Naive thymus-derived CD4-positive, alpha-beta T cell (primary cell): ENCODE data around the gene SETD5. TPM values are rescaled to one million over a fixed set of nuclear protein-coding genes. Genes with fewer than 3 reads are reported as not detected.
"Not testable (repeated sequence)": the region's sequence is repeated elsewhere in the genome, so short reads cannot be mapped to it uniquely, and the experiment has no call there.

Source experiments
- ATAC-seq: fragments of 150-1000 bp; cut with Tn5 transposase; 2 replicates; pipeline ENCODE4 v1.10.0; 2021; ENCODE audit warnings: mild to moderate bottlenecking, moderate library complexity
- CTCF ChIA-PET: fragments of 350-600 bp; sonication (Branson Sonifier 250); formaldehyde crosslinking; loops from one replicate; lab custom pipeline; 2021; ENCODE audit warnings: antibody characterized with exemption; lab: Charles Lee
- POLR2A ChIA-PET: fragments of 350-600 bp; sonication (Branson Sonifier 250); formaldehyde crosslinking; loops from one replicate; lab custom pipeline; 2021; ENCODE audit warnings: antibody characterized with exemption, inconsistent platforms; lab: Charles Lee
- DNase-seq, 9 donors: peaks; one replicate each; pipeline versions ENCODE4 v3.0.0 to v3.0.0-alpha.2; 2020 to 2022; ENCODE audit warnings: mixed read lengths in 1 of 9
- H3K27ac ChIP-seq: one replicate; pipeline ENCODE4 v1.7.0; 2013; ENCODE audit warnings: mild to moderate bottlenecking, low read depth, low read length, moderate library complexity
- H3K27me3 ChIP-seq, 2 donors: one replicate each; pipeline ENCODE4 v1.7.0; 2013; ENCODE audit warnings: low read length in 2 of 2, mild to moderate bottlenecking in 2 of 2, moderate library complexity in 2 of 2; ENCODE audit not compliant: control insufficient read depth in 2 of 2, insufficient read depth in 2 of 2
- H3K36me3 ChIP-seq, 3 experiments: 1 replicate in 2 of 3; 2 replicates in 1 of 3; pipeline ENCODE4 v1.7.0; 2013; ENCODE audit warnings: low read length in 3 of 3, mild to moderate bottlenecking in 3 of 3, moderate library complexity in 1 of 3; ENCODE audit not compliant: insufficient read depth in 3 of 3, control insufficient read depth in 2 of 3
- H3K4me1 ChIP-seq, 2 donors: one replicate each; pipeline ENCODE4 v1.7.0; 2013; ENCODE audit warnings: low read length in 2 of 2, mild to moderate bottlenecking in 2 of 2, moderate library complexity in 1 of 2; ENCODE audit not compliant: control insufficient read depth in 2 of 2, insufficient read depth in 2 of 2
- H3K4me3 ChIP-seq: 2 replicates; pipeline ENCODE4 v1.7.0; 2013; ENCODE audit warnings: mild to moderate bottlenecking, low read length
- H3K9me3 ChIP-seq, 3 experiments: 1 replicate in 2 of 3; 2 replicates in 1 of 3; pipeline ENCODE4 v1.7.0; 2013; ENCODE audit warnings: low read length in 3 of 3; ENCODE audit not compliant: control insufficient read depth in 2 of 3
- H3K27ac Mint-ChIP-seq, 9 donors: one replicate each; pipeline ENCODE4 v1.8.0; 2020 to 2022; ENCODE audit warnings: mixed read lengths in 9 of 9, mild to moderate bottlenecking in 8 of 9, moderate library complexity in 5 of 9, inconsistent platforms in 2 of 9
- H3K27me3 Mint-ChIP-seq, 5 donors: one replicate each; pipeline ENCODE4 v1.8.0; 2021 to 2022; ENCODE audit warnings: mixed read lengths in 5 of 5, mild to moderate bottlenecking in 1 of 5
- H3K36me3 Mint-ChIP-seq, 5 donors: one replicate each; pipeline ENCODE4 v1.8.0; 2020 to 2022; ENCODE audit warnings: mixed read lengths in 5 of 5, mild to moderate bottlenecking in 3 of 5, inconsistent platforms in 1 of 5
- H3K4me1 Mint-ChIP-seq, 7 donors: one replicate each; pipeline ENCODE4 v1.8.0; 2020 to 2022; ENCODE audit warnings: mixed read lengths in 7 of 7, mild to moderate bottlenecking in 3 of 7, inconsistent platforms in 1 of 7
- H3K4me3 Mint-ChIP-seq, 10 donors: one replicate each; pipeline ENCODE4 v1.8.0; 2020 to 2022; ENCODE audit warnings: mild to moderate bottlenecking in 10 of 10, mixed read lengths in 10 of 10, moderate library complexity in 6 of 10, inconsistent platforms in 2 of 10
- H3K9me3 Mint-ChIP-seq, 11 donors: one replicate each; pipeline ENCODE4 v1.8.0; 2020 to 2022; ENCODE audit warnings: mixed read lengths in 11 of 11, mild to moderate bottlenecking in 4 of 11, inconsistent platforms in 1 of 11, moderate library complexity in 1 of 11
- intact Hi-C, 2 donors: fragments of 100-400 bp; cut with micrococcal nuclease; formaldehyde crosslinking; loops; one replicate each; pipeline ENCODE4 v1.15.1; 2023
- polyA plus RNA-seq, 2 donors: library from polyadenylated mRNA; unstranded; fragments of 300-500 nt; fragmentation: Illumina TruSeq; gene quantifications; one replicate each; pipeline ENCODE4 v1.2.3, GENCODE V29; 2021
- total RNA-seq, 6 experiments: library from RNA in 5 of 6; stranded (reverse) in 5 of 6; gene quantifications; 1 replicate in 5 of 6; 2 replicates in 1 of 6; pipeline ENCODE4 v1.2.3 and lab custom pipeline; 2021 to 2026

The SETD5 gene
- total and polyA plus RNA-seq, 7 experiments from 2014 or later: 28.7 to 157 (median 130) TPM

GRCh38 chr3:9485248-9485647, 87.8 kb downstream of the SETD5 start:
- no peak for ATAC-seq
- H3K36me3 ChIP-seq: peaks cover 0 to 10% (median 3%) of the 10 kb centered on the region in 3 experiments
- POLR2A ChIA-PET: no interaction called here

DNA sequence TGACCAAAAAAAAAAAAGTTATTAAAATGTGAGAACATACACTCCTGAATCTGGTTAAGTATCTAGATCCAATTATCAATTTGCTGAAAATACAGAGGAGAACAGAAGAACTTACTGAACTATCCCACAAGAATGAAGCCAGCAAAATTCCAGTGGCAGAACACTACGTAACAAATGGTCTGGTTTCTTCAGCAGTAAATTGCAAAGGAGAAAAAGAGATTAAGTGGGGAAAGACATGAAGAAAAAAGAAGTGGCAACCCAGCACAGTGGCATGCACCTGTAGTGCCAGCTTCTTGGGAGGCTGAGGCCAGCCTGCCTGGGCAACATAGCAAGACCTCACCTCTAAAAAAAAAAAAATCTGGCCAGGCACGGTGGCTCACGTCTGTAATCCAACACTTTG, 94.1 kb downstream of the SETD5 start:
- Histone ChIP-seq H3K36me3 (no peaks in the 10 kb centered on the region), H3K4me1 (no peaks in the 10 kb centered on the region), H3K4me3 (no peak overlapping the region), H3K27me3 (no peaks in the 10 kb centered on the region), H3K9me3 (peaks cover 0 to 16% (median 0%) of the 10 kb centered on the region in 3 experiments), H3K27ac (no peak overlapping the region)
- ChIA-PET CTCF (interaction anchor here (0.6 to 0.7 kb wide), 2 partner anchors 189 to 481 kb away, joined by 5 read pairs; no protein-coding TSS in a partner anchor), POLR2A (no interaction called here)
- Mint-ChIP-seq H3K27me3 (no peaks in the 10 kb centered on the region), H3K9me3 (peaks cover 3 to 18% (median 10%) of the 10 kb centered on the region in 11 donors), H3K4me3 (no peak overlapping the region), H3K4me1 (peaks cover 0 to 6% (median 0%) of the 10 kb centered on the region in 7 donors), H3K27ac (peak overlapping the region in 1 of 9 donors; percentile 4), H3K36me3 (peaks cover 5 to 22% (median 16%) of the 10 kb centered on the region in 5 donors)
- ATAC-seq: no peak
- intact Hi-C loops: no loop called here
- no peak for DNase-seq

More at GRCh38 chr3:9485248-9485647, 87.8 kb downstream of the SETD5 start:
- no peaks in the 10 kb centered on the region for H3K27me3 ChIP-seq
- H3K4me1 ChIP-seq: no peaks in the 10 kb centered on the region
- Mint-ChIP-seq H3K4me3 (no peak overlapping the region), H3K27ac (peak overlapping the region in 1 of 9 donors; percentile 15), H3K27me3 (no peaks in the 10 kb centered on the region), H3K9me3 (peaks cover 5 to 19% (median 12%) of the 10 kb centered on the region in 11 donors), H3K36me3 (peaks cover 17 to 37% (median 30%) of the 10 kb centered on the region in 5 donors), H3K4me1 (no peaks in the 10 kb centered on the region)
- DNase-seq: no peak
- H3K4me3 ChIP-seq: no peak overlapping the region
- intact Hi-C loops: no loop called here
- H3K9me3 ChIP-seq: peaks cover 0 to 16% (median 0%) of the 10 kb centered on the region in 3 experiments
- no peak overlapping the region for H3K27ac ChIP-seq
- CTCF ChIA-PET: interaction anchor here (0.6 kb wide), 1 partner anchor 26 kb away, joined by 5 read pairs; no protein-coding TSS in a partner anchor

- DNase-seq, ATAC-seq, H3K4me3 ChIP-seq, H3K4me3 Mint-ChIP-seq, POLR2A ChIA-PET, H3K27me3 ChIP-seq, H3K4me1 Mint-ChIP-seq, H3K36me3 ChIP-seq, H3K27ac ChIP-seq, H3K4me1 ChIP-seq, H3K9me3 ChIP-seq, H3K27ac Mint-ChIP-seq, H3K9me3 Mint-ChIP-seq, H3K27me3 Mint-ChIP-seq, intact Hi-C loops: not testable (repeated sequence)
- peaks cover 0 to 14% (median 7%) of the 10 kb centered on the region in 5 donors for H3K36me3 Mint-ChIP-seq
- CTCF ChIA-PET: interaction anchor here (1.0 kb wide), 1 partner anchor 526 kb away, joined by 3 read pairs; no protein-coding TSS in a partner anchor
These were observed 96.6 kb downstream of the SETD5 start for GRCh38 chr3:9494036-9494435.

- intact Hi-C loops: no loop called here
- Mint-ChIP-seq H3K9me3 (peaks cover 0 to 4% (median 0%) of the 10 kb centered on the region in 11 donors), H3K27ac (no peak overlapping the region), H3K27me3 (peaks cover 15 to 25% (median 22%) of the 10 kb centered on the region in 5 donors), H3K4me1 (peaks cover 4 to 9% (median 6%) of the 10 kb centered on the region in 7 donors), H3K4me3 (no peak overlapping the region), H3K36me3 (peaks cover 0 to 14% (median 7%) of the 10 kb centered on the region in 5 donors)
- no peaks in the 10 kb centered on the region for H3K9me3 ChIP-seq
- peaks cover 5 to 15% of the 10 kb centered on the region in 2 donors for H3K27me3 ChIP-seq
- ChIA-PET POLR2A (no interaction called here), CTCF (no interaction called here)
- no peak for ATAC-seq
- peaks cover 7 to 11% of the 10 kb centered on the region in 2 donors for H3K4me1 ChIP-seq
- H3K36me3 ChIP-seq: no peaks in the 10 kb centered on the region
- no peak overlapping the region for H3K4me3 ChIP-seq
- DNase-seq: no peak
- no peak overlapping the region for H3K27ac ChIP-seq
These were observed 99.5 kb downstream of the SETD5 start for GRCh38 chr3:9496893-9497292.

- H3K27me3 ChIP-seq: peaks cover 5 to 15% of the 10 kb centered on the region in 2 donors
- peaks cover 7 to 11% of the 10 kb centered on the region in 2 donors for H3K4me1 ChIP-seq
- H3K9me3 ChIP-seq: no peaks in the 10 kb centered on the region
- Mint-ChIP-seq H3K27me3 (peaks cover 18 to 30% (median 24%) of the 10 kb centered on the region in 5 donors), H3K27ac (no peak overlapping the region), H3K36me3 (peaks cover 0 to 12% (median 7%) of the 10 kb centered on the region in 5 donors), H3K9me3 (peaks cover 0 to 4% (median 0%) of the 10 kb centered on the region in 11 donors), H3K4me1 (peaks cover 4 to 9% (median 6%) of the 10 kb centered on the region in 7 donors), H3K4me3 (no peak overlapping the region)
- ATAC-seq (no peak), DNase-seq (no peak)
- no peak overlapping the region for H3K27ac ChIP-seq
- ChIA-PET CTCF (no interaction called here), POLR2A (no interaction called here)
- H3K4me3 ChIP-seq: no peak overlapping the region
- intact Hi-C loops: no loop called here
- no peaks in the 10 kb centered on the region for H3K36me3 ChIP-seq
These were observed 100.6 kb downstream of the SETD5 start for GRCh38 chr3:9497821-9498565.

DNA sequence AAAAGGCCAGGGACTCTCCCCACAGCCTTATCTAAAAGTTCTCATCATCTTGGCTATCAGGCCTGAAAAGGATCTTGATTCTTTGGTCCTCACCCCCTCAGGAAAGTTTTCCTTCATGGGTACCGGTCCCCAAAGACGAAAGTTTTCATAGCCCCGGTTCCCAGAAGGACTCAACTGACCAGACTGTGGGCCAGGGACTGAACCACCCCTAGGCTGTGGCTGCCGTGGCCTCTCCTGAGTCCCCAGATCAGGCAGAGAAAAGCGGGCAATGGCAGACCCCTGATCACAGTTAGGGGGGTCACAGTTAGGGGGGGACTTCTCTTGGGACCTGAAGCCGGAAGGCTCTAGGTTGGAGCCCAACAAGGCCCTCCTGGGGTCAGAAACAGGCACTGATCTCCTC, 101.4 kb downstream of the SETD5 start:
- peaks cover 7 to 11% of the 10 kb centered on the region in 2 donors for H3K4me1 ChIP-seq
- ATAC-seq: no peak
- no peak overlapping the region for H3K4me3 ChIP-seq
- Mint-ChIP-seq H3K4me3 (no peak overlapping the region), H3K27ac (no peak overlapping the region), H3K27me3 (peaks cover 18 to 34% (median 24%) of the 10 kb centered on the region in 5 donors), H3K9me3 (no peaks in the 10 kb centered on the region), H3K36me3 (peaks cover 0 to 8% (median 7%) of the 10 kb centered on the region in 5 donors), H3K4me1 (peaks cover 4 to 9% (median 6%) of the 10 kb centered on the region in 7 donors)
- intact Hi-C loops: no loop called here
- H3K27ac ChIP-seq: no peak overlapping the region
- DNase-seq: no peak
- ChIA-PET CTCF (no interaction called here), POLR2A (no interaction called here)
- peaks cover 5 to 15% of the 10 kb centered on the region in 2 donors for H3K27me3 ChIP-seq
- no peaks in the 10 kb centered on the region for H3K9me3 ChIP-seq
- no peaks in the 10 kb centered on the region for H3K36me3 ChIP-seq
